Fibroblast of lung (primary cell): Measurements from ENCODE around the gene DNAJC28. TPM values are rescaled to one million over a fixed set of nuclear protein-coding genes. Genes with fewer than 3 reads are reported as not detected.
"Not testable (repeated sequence)": the region's sequence is repeated elsewhere in the genome, so short reads cannot be mapped to it uniquely, and the experiment has no call there.

Experiments
- DNase-seq, 2 donors: peaks; one replicate each; pipeline versions ENCODE4 v3.0.0 to v3.0.0-alpha.2; 2010; ENCODE audit warnings: low read depth in 2 of 2
- H2AFZ ChIP-seq: 2 replicates; pipeline ENCODE4 v1.5.1; 2012; ENCODE audit warnings: low read length, control low read depth, inconsistent platforms
- H3K27ac ChIP-seq: 2 replicates; pipeline ENCODE4 v1.5.1; 2011; ENCODE audit warnings: low read length, control low read depth; ENCODE audit not compliant: insufficient read depth
- H3K27me3 ChIP-seq: 2 replicates; pipeline ENCODE4 v1.5.1; 2011; ENCODE audit warnings: mild to moderate bottlenecking, low read length; ENCODE audit not compliant: control insufficient read depth, insufficient read depth
- H3K36me3 ChIP-seq: 2 replicates; pipeline ENCODE4 v1.5.1; 2011; ENCODE audit warnings: low read length; ENCODE audit not compliant: control insufficient read depth, insufficient read depth
- H3K4me1 ChIP-seq: 2 replicates; pipeline ENCODE4 v1.5.1; 2011; ENCODE audit warnings: low read length; ENCODE audit not compliant: control insufficient read depth, insufficient read depth; ENCODE audit errors: extremely low read depth
- H3K4me2 ChIP-seq: 2 replicates; pipeline ENCODE4 v1.5.1; 2011; ENCODE audit warnings: low read length, control low read depth; ENCODE audit not compliant: insufficient read depth; ENCODE audit errors: extremely low read depth
- H3K4me3 ChIP-seq, 4 experiments: fragments of 200-600 bp in 1 of 4; sonication (generic) in 1 of 4; replicated peaks in 1 of 4; 2 replicates each; pipeline ENCODE4 v1.5.1; 2011 to 2016; ENCODE audit warnings: low read length in 4 of 4, low read depth in 3 of 4, mild to moderate bottlenecking in 3 of 4, control low read depth in 2 of 4, inconsistent platforms in 1 of 4, mixed read lengths in 1 of 4; ENCODE audit not compliant: insufficient read depth in 1 of 4; ENCODE audit errors: control extremely low read depth in 1 of 4
- H3K79me2 ChIP-seq: 2 replicates; pipeline ENCODE4 v1.5.1; 2012; ENCODE audit warnings: mild to moderate bottlenecking, low read length, inconsistent platforms; ENCODE audit not compliant: control insufficient read depth, insufficient read depth
- H3K9ac ChIP-seq: 2 replicates; pipeline ENCODE4 v1.5.1; 2011; ENCODE audit warnings: mild to moderate bottlenecking, low read length, control low read depth; ENCODE audit not compliant: insufficient read depth
- H3K9me3 ChIP-seq: 2 replicates; pipeline ENCODE4 v1.5.1; 2012; ENCODE audit warnings: low read depth, low read length; ENCODE audit not compliant: control insufficient read depth, insufficient read depth
- H4K20me1 ChIP-seq: 2 replicates; pipeline ENCODE4 v1.5.1; 2011; ENCODE audit warnings: low read length; ENCODE audit not compliant: control insufficient read depth, insufficient read depth; ENCODE audit errors: extremely low read depth
- EZH2 ChIP-seq: IDR thresholded peaks from 2 replicates; pipeline ENCODE4 v1.5.1; 2012; ENCODE audit warnings: low read length, control low read depth, mild to moderate bottlenecking; ENCODE audit errors: missing control alignments
- polyA plus RNA-seq, 2 donors: library from polyadenylated mRNA; depleted of rRNA in 1 of 2; stranded (reverse) in 1 of 2; unstranded in 1 of 2; fragments of >200 nt; gene quantifications; 2 replicates each; pipeline ENCODE4 v1.2.1, GENCODE V29; 2011 to 2012; ENCODE audit warnings: missing spikeins in 1 of 2
- total RNA-seq: library from RNA; depleted of rRNA; stranded (reverse); fragments of >200 nt; gene quantifications from 2 replicates; pipeline ENCODE4 v1.2.1, GENCODE V29; 2014
- TF ChIP-seq, protein P1 (sequence below), 2 donors: IDR thresholded peaks in 1 of 2; conservative IDR thresholded peaks in 1 of 2; 1 replicate in 1 of 2; 2 replicates in 1 of 2; pipeline ENCODE4 v1.5.1; 2011 to 2012; ENCODE audit warnings: low read length in 2 of 2, control low read depth in 1 of 2, inconsistent platforms in 1 of 2, low read depth in 1 of 2, mild to moderate bottlenecking in 1 of 2

Gene DNAJC28
- total and polyA plus RNA-seq, 2 donors (not counting 1 experiment from before 2014, with no cell fraction given) = 2.1 to 2.3 TPM

DNA sequence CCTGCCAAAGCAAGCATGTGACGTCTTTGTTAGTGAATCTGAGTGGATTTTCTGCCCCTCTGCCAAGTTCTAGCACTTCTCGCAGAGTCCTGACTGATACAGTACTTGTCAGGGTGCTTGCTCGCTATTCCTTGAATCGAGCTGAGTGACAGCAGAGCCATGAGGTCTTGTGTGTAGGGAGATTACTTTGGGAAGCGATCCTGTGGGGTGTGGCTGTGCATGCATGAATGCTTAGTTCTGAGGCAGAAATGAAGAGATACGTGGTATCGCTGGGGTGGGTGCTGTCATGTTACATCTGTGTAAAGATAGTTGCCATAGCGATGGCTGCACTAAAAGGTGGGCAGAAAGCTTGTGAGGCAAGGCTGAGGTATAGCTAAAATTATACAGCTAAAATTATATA lies 19.3 kb upstream of the DNAJC28 start:
- Histone ChIP-seq H3K27ac (no peak overlapping the region), H3K79me2 (no peaks in the 10 kb centered on the region), H3K4me3 (no peak overlapping the region), H3K4me1 (no peaks in the 10 kb centered on the region), H3K9ac (no peak overlapping the region), H3K27me3 (no peaks in the 10 kb centered on the region), H3K36me3 (peaks cover 9% of the 10 kb centered on the region), H4K20me1 (no peaks in the 10 kb centered on the region), H3K9me3 (no peaks in the 10 kb centered on the region), H2AFZ (no peak overlapping the region), H3K4me2 (no peak overlapping the region)
- TF ChIP-seq, protein P1, sequence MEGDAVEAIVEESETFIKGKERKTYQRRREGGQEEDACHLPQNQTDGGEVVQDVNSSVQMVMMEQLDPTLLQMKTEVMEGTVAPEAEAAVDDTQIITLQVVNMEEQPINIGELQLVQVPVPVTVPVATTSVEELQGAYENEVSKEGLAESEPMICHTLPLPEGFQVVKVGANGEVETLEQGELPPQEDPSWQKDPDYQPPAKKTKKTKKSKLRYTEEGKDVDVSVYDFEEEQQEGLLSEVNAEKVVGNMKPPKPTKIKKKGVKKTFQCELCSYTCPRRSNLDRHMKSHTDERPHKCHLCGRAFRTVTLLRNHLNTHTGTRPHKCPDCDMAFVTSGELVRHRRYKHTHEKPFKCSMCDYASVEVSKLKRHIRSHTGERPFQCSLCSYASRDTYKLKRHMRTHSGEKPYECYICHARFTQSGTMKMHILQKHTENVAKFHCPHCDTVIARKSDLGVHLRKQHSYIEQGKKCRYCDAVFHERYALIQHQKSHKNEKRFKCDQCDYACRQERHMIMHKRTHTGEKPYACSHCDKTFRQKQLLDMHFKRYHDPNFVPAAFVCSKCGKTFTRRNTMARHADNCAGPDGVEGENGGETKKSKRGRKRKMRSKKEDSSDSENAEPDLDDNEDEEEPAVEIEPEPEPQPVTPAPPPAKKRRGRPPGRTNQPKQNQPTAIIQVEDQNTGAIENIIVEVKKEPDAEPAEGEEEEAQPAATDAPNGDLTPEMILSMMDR (conservative IDR thresholded peaks at IDR 0.05 in 1 of 2, IDR thresholded peaks at IDR 0.05 in 1 of 2; ENCODE audit: low read depth in 1 of 2, low read length in 2 of 2) = no peak
- TF ChIP-seq EZH2 = no peak
- DNase-seq = no peak

DNA sequence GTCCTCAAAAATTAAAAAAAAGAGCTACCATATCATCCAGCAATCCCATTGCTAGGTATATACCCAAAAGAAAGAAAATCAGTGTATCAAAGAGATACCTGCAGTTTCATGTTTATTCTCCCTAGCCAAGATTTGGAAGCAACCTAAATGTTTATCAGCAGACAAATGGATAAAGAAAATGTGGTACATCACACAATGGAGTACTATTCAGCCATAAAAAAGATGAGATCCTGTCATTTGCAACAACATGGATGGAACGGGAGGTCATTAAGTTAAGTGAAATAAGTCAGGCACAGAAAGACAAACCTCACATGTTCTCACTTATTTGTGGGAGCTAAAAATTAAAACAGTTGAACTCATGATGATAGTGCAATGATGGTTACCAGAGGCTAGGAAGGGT lies 15.5 kb upstream of the DNAJC28 start:
- H3K4me2 ChIP-seq, H3K9ac ChIP-seq, H2AFZ ChIP-seq, H3K36me3 ChIP-seq, H3K27me3 ChIP-seq, H4K20me1 ChIP-seq, H3K79me2 ChIP-seq, H3K4me1 ChIP-seq, H3K4me3 ChIP-seq, H3K9me3 ChIP-seq, H3K27ac ChIP-seq, DNase-seq: not testable (repeated sequence)

DNA sequence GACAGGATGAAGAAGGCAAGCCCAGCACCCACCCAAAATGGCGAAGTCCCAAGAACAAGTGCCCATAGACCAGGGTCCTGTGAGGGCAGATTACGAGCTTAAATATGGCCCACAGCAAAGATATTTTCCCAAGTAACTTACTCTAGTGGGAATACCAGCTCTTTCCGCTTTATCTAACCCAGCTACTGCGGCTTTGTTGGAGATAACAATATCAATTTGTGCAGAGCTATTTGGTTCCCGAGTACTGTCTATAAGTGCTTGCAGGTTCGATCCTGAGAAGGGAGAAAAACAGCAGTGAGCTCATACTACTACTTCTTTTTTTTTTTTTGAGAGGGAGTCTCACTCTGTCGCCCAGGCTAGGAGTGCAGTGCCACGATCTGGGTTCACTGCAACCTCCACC lies 14.3 kb upstream of the DNAJC28 start:
- no peak overlapping the region for H3K4me3 ChIP-seq
- DNase-seq = no peak
- no peak for TF ChIP-seq EZH2
- TF ChIP-seq, protein P1 (conservative IDR thresholded peaks at IDR 0.05 in 1 of 2, IDR thresholded peaks at IDR 0.05 in 1 of 2; ENCODE audit: low read depth in 1 of 2, low read length in 2 of 2) = no peak
- H3K27ac ChIP-seq = no peak overlapping the region
- no peaks in the 10 kb centered on the region for H3K27me3 ChIP-seq
- H3K36me3 ChIP-seq = peaks cover 4% of the 10 kb centered on the region
- no peak overlapping the region for H3K9ac ChIP-seq
- no peak overlapping the region for H2AFZ ChIP-seq
- no peaks in the 10 kb centered on the region for H3K9me3 ChIP-seq
- no peaks in the 10 kb centered on the region for H4K20me1 ChIP-seq
- H3K79me2 ChIP-seq = no peaks in the 10 kb centered on the region
- no peaks in the 10 kb centered on the region for H3K4me1 ChIP-seq
- H3K4me2 ChIP-seq = no peak overlapping the region
